T-helper 2 cell (primary cell): ENCODE results near the gene SLU7.

ENCODE experiments used
- DNase-seq, 5 experiments: peaks; one replicate each; pipeline versions ENCODE4 v3.0.0 to v3.0.0-alpha.2; 2012 to 2022

The SLU7 gene

GRCh38 chr5:160366230-160366629 is 52.7 kb downstream of the SLU7 start:
- no peak for DNase-seq

- DNase-seq = no peak
These were observed 55.1 kb downstream of the SLU7 start for GRCh38 chr5:160363660-160364395.

- DNase-seq = no peak
These were observed 55.7 kb downstream of the SLU7 start for GRCh38 chr5:160363211-160363610.

- DNase-seq = no peak
These were observed 57.2 kb downstream of the SLU7 start for GRCh38 chr5:160361624-160362228.

GRCh38 chr5:160360310-160360709 is 58.6 kb downstream of the SLU7 start:
- DNase-seq = no peak

- DNase-seq = no peak
These were observed 59.1 kb downstream of the SLU7 start for GRCh38 chr5:160359816-160360215.

- no peak for DNase-seq
These were observed 59.6 kb downstream of the SLU7 start for GRCh38 chr5:160359242-160359641.

GRCh38 chr5:160357861-160358411 is 60.9 kb downstream of the SLU7 start:
- DNase-seq = no peak

- DNase-seq = no peak
These were observed 61.5 kb downstream of the SLU7 start for GRCh38 chr5:160357394-160357793.

- no peak for DNase-seq
These were observed 62.1 kb downstream of the SLU7 start for GRCh38 chr5:160356550-160357347.

GRCh38 chr5:160354666-160355065 is 64.2 kb downstream of the SLU7 start:
- DNase-seq = no peak

- no peak for DNase-seq
These were observed 65.5 kb downstream of the SLU7 start for GRCh38 chr5:160353379-160353778.

GRCh38 chr5:160352308-160352707 is 66.6 kb downstream of the SLU7 start:
- DNase-seq = no peak
